Upper lobe of right lung (tissue), 1 donor: ENCODE data around the gene E4F1. TPM values are rescaled to one million over a fixed set of nuclear protein-coding genes. Genes with fewer than 3 reads are reported as not detected.

Source experiments
- ATAC-seq: fragments of 200-7000 bp; cut with Tn5 transposase; one replicate; pipeline ENCODE4 v1.9.1; 2020; ENCODE audit warnings: mild to moderate bottlenecking, moderate library complexity
- DNase-seq: peaks from one replicate; pipeline ENCODE4 v3.0.0-alpha.2; 2020
- H3K27ac ChIP-seq: fragments of 200-600 bp; one replicate; pipeline ENCODE4 v1.8.0; 2022
- H3K27me3 ChIP-seq: fragments of 200-600 bp; one replicate; pipeline ENCODE4 v1.8.0; 2022; ENCODE audit warnings: mild to moderate bottlenecking
- H3K36me3 ChIP-seq: fragments of 200-600 bp; one replicate; pipeline ENCODE4 v1.8.0; 2022
- H3K4me1 ChIP-seq: fragments of 200-600 bp; one replicate; pipeline ENCODE4 v1.8.0; 2022
- H3K4me3 ChIP-seq: fragments of 200-600 bp; one replicate; pipeline ENCODE4 v1.8.0; 2022; ENCODE audit warnings: mild to moderate bottlenecking
- H3K9me3 ChIP-seq: fragments of 200-600 bp; one replicate; pipeline ENCODE4 v1.8.0; 2022
- intact Hi-C: fragments of 100-400 bp; cut with DNase I; formaldehyde crosslinking; loops from one replicate; pipeline ENCODE4 v1.11.0; 2022
- total RNA-seq: library from RNA; stranded (reverse); fragmentation: NEBNext Ultra II Directional; extraction: Animal tissue kit (Norgen Biotek cat#: 25700); gene quantifications from one replicate; pipeline ENCODE4 v1.2.1, GENCODE V29; 2021
- TF ChIP-seq, protein P1 (sequence below): fragments of 200-600 bp; IDR thresholded peaks from one replicate; pipeline ENCODE4 v1.8.0; 2022; ENCODE audit warnings: antibody characterized with exemption
- donor health status: DM: no; HTN: yes; CAD: no; lungs with severe emphysema.

Gene E4F1
- total RNA-seq, 1 donor from 2014 or later, result 22.6 TPM

DNA sequence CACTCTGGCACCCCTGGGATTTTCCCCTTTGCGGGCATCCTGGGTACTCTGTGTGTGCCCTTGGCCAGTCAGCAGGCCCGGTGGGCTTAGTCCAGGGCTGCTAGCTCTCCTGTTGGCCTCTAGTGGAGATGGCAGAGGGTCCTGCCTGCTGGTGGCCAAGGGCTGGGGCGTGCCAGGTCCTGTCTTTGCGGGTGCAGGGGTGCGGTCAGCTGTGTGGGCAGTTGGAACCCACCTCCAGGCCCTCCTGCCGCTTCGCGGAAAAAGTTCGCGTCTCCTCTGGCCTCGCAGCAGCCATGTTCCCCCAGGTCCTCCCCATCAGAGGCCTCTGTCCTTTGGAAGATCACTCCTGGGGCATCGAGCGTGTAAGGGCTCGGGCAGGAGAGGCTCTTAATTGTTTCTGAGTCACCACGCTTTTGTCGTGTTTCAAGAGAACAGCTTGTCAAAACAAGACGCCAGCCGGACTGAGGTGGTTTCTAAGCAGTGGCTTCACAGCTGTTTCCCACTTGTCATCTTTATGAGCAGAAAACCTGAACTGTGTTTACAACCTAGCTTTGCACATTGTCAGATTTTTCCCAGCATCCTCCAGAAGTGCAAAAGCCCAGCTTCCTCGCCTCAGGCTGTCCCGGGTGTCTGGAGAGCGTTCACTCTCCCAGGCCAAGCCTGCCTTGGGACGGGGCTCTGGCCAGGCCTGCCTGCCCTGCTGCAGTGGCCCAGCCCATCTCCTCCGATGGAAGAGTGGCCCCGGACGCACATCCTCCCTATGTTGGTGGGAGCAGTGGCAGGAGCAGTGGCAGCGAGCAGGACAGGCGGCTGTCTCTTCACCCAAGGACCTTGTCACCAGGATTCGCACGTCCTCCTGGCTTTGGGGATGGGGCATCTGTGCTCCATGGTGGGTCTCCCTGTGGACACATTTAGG is 7.9 kb downstream of the E4F1 start:
- intact Hi-C loops, result no loop called here
- TF ChIP-seq, protein P1, sequence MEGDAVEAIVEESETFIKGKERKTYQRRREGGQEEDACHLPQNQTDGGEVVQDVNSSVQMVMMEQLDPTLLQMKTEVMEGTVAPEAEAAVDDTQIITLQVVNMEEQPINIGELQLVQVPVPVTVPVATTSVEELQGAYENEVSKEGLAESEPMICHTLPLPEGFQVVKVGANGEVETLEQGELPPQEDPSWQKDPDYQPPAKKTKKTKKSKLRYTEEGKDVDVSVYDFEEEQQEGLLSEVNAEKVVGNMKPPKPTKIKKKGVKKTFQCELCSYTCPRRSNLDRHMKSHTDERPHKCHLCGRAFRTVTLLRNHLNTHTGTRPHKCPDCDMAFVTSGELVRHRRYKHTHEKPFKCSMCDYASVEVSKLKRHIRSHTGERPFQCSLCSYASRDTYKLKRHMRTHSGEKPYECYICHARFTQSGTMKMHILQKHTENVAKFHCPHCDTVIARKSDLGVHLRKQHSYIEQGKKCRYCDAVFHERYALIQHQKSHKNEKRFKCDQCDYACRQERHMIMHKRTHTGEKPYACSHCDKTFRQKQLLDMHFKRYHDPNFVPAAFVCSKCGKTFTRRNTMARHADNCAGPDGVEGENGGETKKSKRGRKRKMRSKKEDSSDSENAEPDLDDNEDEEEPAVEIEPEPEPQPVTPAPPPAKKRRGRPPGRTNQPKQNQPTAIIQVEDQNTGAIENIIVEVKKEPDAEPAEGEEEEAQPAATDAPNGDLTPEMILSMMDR, result no peak
- peaks cover 7% of the 10 kb centered on the region for H3K27me3 ChIP-seq
- peaks cover 69% of the 10 kb centered on the region for H3K36me3 ChIP-seq
- H3K4me1 ChIP-seq, result peaks cover 3% of the 10 kb centered on the region
- no peaks in the 10 kb centered on the region for H3K9me3 ChIP-seq
- ATAC-seq (no peak), DNase-seq (no peak)
- no peak overlapping the region for H3K27ac ChIP-seq
- H3K4me3 ChIP-seq, result no peak overlapping the region

DNA sequence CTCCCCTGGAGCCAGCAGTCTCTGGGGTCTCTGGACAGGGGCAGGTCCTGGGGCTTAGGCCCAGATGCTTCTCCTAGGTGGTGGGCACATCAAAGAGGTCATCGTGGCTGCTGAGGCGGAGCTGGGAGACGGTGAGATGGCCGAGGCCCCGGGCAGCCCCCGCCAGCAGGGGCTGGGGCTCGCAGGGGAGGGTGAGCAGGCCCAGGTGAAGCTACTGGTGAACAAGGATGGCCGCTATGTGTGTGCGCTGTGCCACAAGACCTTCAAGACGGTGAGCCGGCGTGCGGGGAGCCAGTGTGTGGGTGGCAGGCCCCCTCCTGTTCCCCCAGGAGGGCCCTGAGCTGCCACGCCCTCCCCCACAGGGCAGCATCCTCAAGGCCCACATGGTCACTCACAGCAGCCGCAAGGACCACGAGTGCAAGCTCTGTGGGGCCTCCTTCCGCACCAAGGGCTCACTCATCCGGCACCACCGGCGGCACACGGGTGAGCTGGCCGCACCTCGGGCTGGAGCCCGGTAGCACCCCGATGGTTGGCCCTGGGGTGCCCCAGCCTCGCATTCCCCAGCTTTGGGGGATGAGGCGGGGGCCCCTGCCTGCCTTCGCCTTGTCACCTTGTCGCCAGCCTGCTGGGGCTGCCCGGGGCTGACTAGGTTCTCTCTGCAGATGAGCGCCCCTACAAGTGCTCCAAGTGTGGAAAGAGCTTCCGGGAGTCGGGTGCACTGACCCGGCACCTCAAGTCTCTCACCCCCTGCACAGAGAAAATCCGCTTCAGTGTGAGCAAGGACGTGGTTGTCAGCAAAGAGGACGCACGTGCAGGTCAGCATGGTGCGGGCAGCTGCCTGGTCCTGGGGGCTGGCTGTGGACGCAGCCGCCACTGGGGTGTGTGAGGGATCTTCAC is 9.0 kb downstream of the E4F1 start:
- no peaks in the 10 kb centered on the region for H3K9me3 ChIP-seq
- intact Hi-C loops, result no loop called here
- H3K36me3 ChIP-seq, result peaks cover 69% of the 10 kb centered on the region
- H3K4me1 ChIP-seq, result peaks cover 13% of the 10 kb centered on the region
- TF ChIP-seq, protein P1, result no peak
- DNase-seq, result no peak
- no peak overlapping the region for H3K4me3 ChIP-seq
- peaks cover 18% of the 10 kb centered on the region for H3K27me3 ChIP-seq
- no peak for ATAC-seq
- no peak overlapping the region for H3K27ac ChIP-seq

DNA sequence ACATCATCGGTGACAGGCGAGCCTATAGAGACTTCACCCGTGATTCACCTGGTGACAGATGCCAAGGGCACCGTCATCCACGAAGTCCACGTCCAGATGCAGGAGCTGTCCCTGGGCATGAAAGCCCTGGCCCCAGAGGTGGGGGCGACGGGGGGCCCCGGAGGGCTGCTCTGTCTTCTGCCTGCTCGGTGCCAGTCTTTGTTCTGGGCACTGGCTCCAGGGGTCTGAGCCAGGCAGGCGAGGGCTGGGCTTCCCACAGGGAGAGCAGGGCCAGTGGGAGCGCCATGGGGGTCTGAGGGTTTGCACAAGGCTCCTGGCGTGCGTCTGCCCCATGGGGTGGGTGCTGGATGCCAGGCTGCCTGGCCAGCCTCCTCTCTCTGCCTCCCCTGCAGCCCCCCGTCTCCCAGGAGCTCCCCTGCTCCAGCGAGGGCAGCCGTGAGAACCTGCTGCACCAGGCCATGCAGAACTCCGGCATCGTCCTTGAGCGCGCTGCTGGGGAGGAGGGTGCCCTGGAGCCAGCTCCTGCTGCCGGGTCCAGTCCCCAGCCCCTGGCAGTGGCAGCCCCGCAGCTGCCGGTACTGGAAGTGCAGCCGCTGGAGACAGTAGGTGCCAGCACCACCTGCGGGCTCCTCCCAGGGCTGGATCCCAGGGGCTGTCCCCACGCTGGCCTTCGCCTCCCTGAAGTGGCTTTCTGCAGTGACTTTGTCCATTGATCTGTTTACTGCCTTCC is 9.8 kb downstream of the E4F1 start:
- Histone ChIP-seq H3K27me3 (peaks cover 24% of the 10 kb centered on the region), H3K27ac (no peak overlapping the region), H3K36me3 (peaks cover 67% of the 10 kb centered on the region), H3K4me3 (no peak overlapping the region), H3K4me1 (peaks cover 17% of the 10 kb centered on the region), H3K9me3 (no peaks in the 10 kb centered on the region)
- ATAC-seq (no peak), DNase-seq (no peak)
- intact Hi-C loops, result no loop called here
- TF ChIP-seq, protein P1, result no peak

DNA sequence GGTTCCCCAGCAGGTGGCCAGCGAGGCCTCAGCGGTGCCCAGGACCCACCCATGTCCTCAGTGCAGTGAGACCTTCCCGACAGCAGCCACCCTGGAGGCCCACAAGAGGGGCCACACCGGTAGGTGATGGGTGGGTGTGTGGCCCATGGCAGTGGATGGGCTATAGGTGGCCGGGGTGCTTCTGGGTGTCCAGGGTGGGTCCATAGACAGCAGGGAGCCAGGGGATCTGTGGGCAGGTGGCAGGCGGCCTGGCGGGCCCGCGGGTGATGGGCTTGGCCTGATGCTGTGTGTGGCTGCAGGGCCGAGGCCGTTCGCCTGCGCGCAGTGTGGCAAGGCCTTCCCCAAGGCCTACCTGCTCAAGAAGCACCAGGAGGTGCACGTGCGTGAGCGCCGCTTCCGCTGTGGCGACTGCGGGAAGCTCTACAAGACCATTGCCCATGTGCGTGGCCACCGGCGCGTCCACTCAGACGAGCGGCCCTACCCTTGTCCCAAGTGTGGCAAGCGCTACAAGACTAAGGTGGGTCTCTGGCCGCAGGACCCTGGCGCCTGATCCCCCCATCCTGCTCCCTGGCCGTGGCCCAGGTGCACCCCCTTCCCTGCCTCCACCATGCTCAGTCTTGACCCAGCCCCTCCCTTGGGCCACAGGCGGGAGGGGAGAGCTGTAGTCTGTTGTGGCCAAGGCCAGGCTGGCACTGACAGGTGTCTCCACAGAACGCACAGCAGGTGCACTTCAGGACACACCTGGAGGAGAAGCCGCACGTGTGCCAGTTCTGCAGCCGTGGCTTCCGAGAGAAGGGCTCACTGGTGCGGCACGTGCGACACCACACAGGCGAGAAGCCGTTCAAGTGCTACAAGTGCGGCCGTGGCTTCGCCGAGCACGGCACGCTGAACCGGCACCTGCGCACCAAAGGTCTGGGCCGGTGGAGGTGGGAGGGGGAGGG is 10.8 kb downstream of the E4F1 start:
- Histone ChIP-seq H3K27ac (no peak overlapping the region), H3K36me3 (peaks cover 58% of the 10 kb centered on the region), H3K4me3 (no peak overlapping the region), H3K9me3 (no peaks in the 10 kb centered on the region), H3K27me3 (peaks cover 24% of the 10 kb centered on the region), H3K4me1 (peaks cover 17% of the 10 kb centered on the region)
- intact Hi-C loops, result no loop called here
- no peak for DNase-seq
- TF ChIP-seq, protein P1, result no peak
- ATAC-seq, result no peak
